OCI-LY1 (cell line): Measurements from ENCODE around the gene IL7R.

Experiments
- H2AFZ ChIP-seq: fragments of 200-600 bp; sonication (generic), shearing (Covaris generic); 2 replicates; pipeline ENCODE4 v1.6.0; 2014; ENCODE audit warnings: antibody characterized with exemption, mild to moderate bottlenecking, low read length
- H3F3A ChIP-seq: fragments of 200-600 bp; sonication (generic), shearing (Covaris generic); 2 replicates; pipeline ENCODE4 v1.6.0; 2014; ENCODE audit warnings: mild to moderate bottlenecking, antibody characterized with exemption, low read length, moderate library complexity; ENCODE audit not compliant: insufficient read depth
- H3K27ac ChIP-seq: fragments of 200-600 bp; sonication (generic); 2 replicates; pipeline ENCODE4 v1.5.1; 2014; ENCODE audit warnings: low read length, mixed run types, mild to moderate bottlenecking, low read depth; ENCODE audit not compliant: poor library complexity, severe bottlenecking
- H3K27me3 ChIP-seq: fragments of 200-600 bp; sonication (generic); 2 replicates; pipeline ENCODE4 v1.6.0; 2014; ENCODE audit warnings: antibody characterized with exemption, mild to moderate bottlenecking, low read length, moderate library complexity; ENCODE audit not compliant: insufficient read depth
- H3K36me3 ChIP-seq: fragments of 200-600 bp; sonication (generic); 2 replicates; pipeline ENCODE4 v1.6.1; 2014; ENCODE audit warnings: mild to moderate bottlenecking, antibody characterized with exemption, low read length, moderate library complexity, mixed read lengths; ENCODE audit not compliant: insufficient read depth
- H3K4me1 ChIP-seq: fragments of 200-600 bp; sonication (generic); 2 replicates; pipeline ENCODE4 v1.5.1; 2014; ENCODE audit warnings: mild to moderate bottlenecking, low read length, moderate library complexity; ENCODE audit not compliant: insufficient read depth, severe bottlenecking
- H3K4me2 ChIP-seq: fragments of 200-600 bp; sonication (generic), shearing (Covaris generic); 2 replicates; pipeline ENCODE4 v1.6.1; 2014; ENCODE audit warnings: low read length
- H3K4me3 ChIP-seq: fragments of 200-600 bp; sonication (generic); 2 replicates; pipeline ENCODE4 v1.5.1; 2014; ENCODE audit warnings: low read length, low read depth, mild to moderate bottlenecking, mixed read lengths; ENCODE audit not compliant: poor library complexity, severe bottlenecking
- H3K79me2 ChIP-seq: fragments of 200-600 bp; shearing (Covaris generic); 2 replicates; pipeline ENCODE4 v1.6.1; 2016; ENCODE audit warnings: mixed run types, low read length, mixed read lengths; ENCODE audit not compliant: insufficient read depth
- H3K9ac ChIP-seq: fragments of 200-600 bp; sonication (generic), shearing (Covaris generic); 2 replicates; pipeline ENCODE4 v1.6.1; 2014; ENCODE audit warnings: mild to moderate bottlenecking, low read length, mixed read lengths
- H3K9me2 ChIP-seq: fragments of 200-600 bp; sonication (generic), shearing (Covaris generic); 2 replicates; pipeline ENCODE4 v1.6.1; 2014; ENCODE audit warnings: low read depth, mild to moderate bottlenecking, low read length, mixed read lengths
- H3K9me3 ChIP-seq: fragments of 200-600 bp; shearing (Covaris generic); 2 replicates; pipeline ENCODE4 v1.6.1; 2014; ENCODE audit warnings: low read length, mixed read lengths
- H4K20me1 ChIP-seq: fragments of 200-600 bp; sonication (generic), shearing (Covaris generic); 2 replicates; pipeline ENCODE4 v1.6.0; 2016; ENCODE audit warnings: mild to moderate bottlenecking, low read length; ENCODE audit not compliant: insufficient read depth
- CTCF ChIP-seq: fragments of 200-600 bp; sonication (generic), shearing (Covaris generic); IDR thresholded peaks from 2 replicates; pipeline ENCODE4 v1.5.1; 2017; ENCODE audit warnings: mild to moderate bottlenecking, antibody characterized with exemption, low read length, moderate library complexity, mixed read lengths
- EZH2 ChIP-seq: fragments of 200-600 bp; sonication (generic), shearing (Covaris generic); IDR thresholded peaks from 2 replicates; pipeline ENCODE4 v1.8.0; 2017; ENCODE audit warnings: borderline replicate concordance, mixed run types, mild to moderate bottlenecking, antibody characterized with exemption, low read length, moderate library complexity, mixed read lengths

IL7R gene

GRCh38 chr5:35821513-35821912 lies 35.2 kb upstream of the IL7R start:
- Histone ChIP-seq H3K4me3 (no peak overlapping the region), H2AFZ (no peak overlapping the region), H3K36me3 (no peaks in the 10 kb centered on the region; the same call in 1 of the 2 replicates), H3K27me3 (no peaks in the 10 kb centered on the region), H3F3A (no peaks in the 10 kb centered on the region), H3K79me2 (no peaks in the 10 kb centered on the region), H3K9me2 (no peaks in the 10 kb centered on the region), H4K20me1 (no peaks in the 10 kb centered on the region), H3K27ac (no peak overlapping the region), H3K4me2 (no peak overlapping the region), H3K9ac (no peak overlapping the region), H3K9me3 (no peaks in the 10 kb centered on the region), H3K4me1 (peaks cover 22% of the 10 kb centered on the region)
- TF ChIP-seq EZH2: no peak
- no peak for TF ChIP-seq CTCF

- Histone ChIP-seq H4K20me1 (no peaks in the 10 kb centered on the region), H3K9me3 (no peaks in the 10 kb centered on the region), H3F3A (no peaks in the 10 kb centered on the region), H2AFZ (no peak overlapping the region), H3K4me2 (no peak overlapping the region), H3K9me2 (no peaks in the 10 kb centered on the region), H3K9ac (no peak overlapping the region), H3K4me1 (peaks cover 21% of the 10 kb centered on the region), H3K27ac (no peak overlapping the region), H3K79me2 (no peaks in the 10 kb centered on the region), H3K36me3 (no peaks in the 10 kb centered on the region; the same call in 1 of the 2 replicates), H3K4me3 (no peak overlapping the region), H3K27me3 (no peaks in the 10 kb centered on the region)
- TF ChIP-seq CTCF: no peak
- no peak for TF ChIP-seq EZH2
Measured at GRCh38 chr5:35822511-35822910, 34.2 kb upstream of the IL7R start.

- Histone ChIP-seq H3K27ac (no peak overlapping the region), H3K4me1 (peaks cover 21% of the 10 kb centered on the region), H2AFZ (no peak overlapping the region), H3K27me3 (no peaks in the 10 kb centered on the region), H3K4me3 (no peak overlapping the region), H3K9me2 (no peaks in the 10 kb centered on the region), H3K9ac (no peak overlapping the region), H3F3A (no peaks in the 10 kb centered on the region), H3K4me2 (no peak overlapping the region), H3K36me3 (no peaks in the 10 kb centered on the region; the same call in 1 of the 2 replicates), H3K79me2 (no peaks in the 10 kb centered on the region), H4K20me1 (no peaks in the 10 kb centered on the region), H3K9me3 (no peaks in the 10 kb centered on the region)
- TF ChIP-seq CTCF (no peak), EZH2 (no peak)
Measured at GRCh38 chr5:35823347-35824098, 33.2 kb upstream of the IL7R start.
